HEK293 (cell line): ENCODE measurements around the gene CACNG4.

Experiments used
- CTCF ChIA-PET: fragments of 350-600 bp; formaldehyde crosslinking; extraction: SDS; loops from one replicate; lab custom pipeline; 2021; ENCODE audit warnings: antibody characterized with exemption; lab: Yijun Ruan, JAX
- POLR2A ChIA-PET: fragments of 300-600 bp; formaldehyde crosslinking; extraction: SDS; loops from one replicate; lab custom pipeline; 2020; ENCODE audit warnings: antibody characterized with exemption, inconsistent platforms; lab: Yijun Ruan, JAX
- H3K27ac ChIP-seq: fragments of 200-500 bp; sonication (Bioruptor generic); 2 replicates; pipeline ENCODE4 v1.5.1; 2014; ENCODE audit warnings: low read depth, low read length, control low read depth, inconsistent platforms; ENCODE audit errors: extremely low read depth
- H3K36me3 ChIP-seq, 2 experiments: fragments of 200-500 bp in 1 of 2; sonication (Bioruptor generic) in 1 of 2; 1 replicate in 1 of 2; 2 replicates in 1 of 2; pipeline ENCODE4 v1.5.1; 2014 to 2017; ENCODE audit warnings: inconsistent platforms in 2 of 2, low read length in 2 of 2; ENCODE audit not compliant: control insufficient read depth in 2 of 2, insufficient read depth in 1 of 2
- H3K4me1 ChIP-seq: fragments of 200-500 bp; sonication (Bioruptor generic); 2 replicates; pipeline ENCODE4 v1.5.1; 2014; ENCODE audit warnings: mild to moderate bottlenecking, low read length, inconsistent platforms; ENCODE audit not compliant: control insufficient read depth, insufficient read depth
- H3K4me3 ChIP-seq: 2 replicates; pipeline ENCODE4 v1.5.1; 2011; ENCODE audit warnings: low read depth, mild to moderate bottlenecking, control low read depth, low read length, moderate library complexity
- H3K9me3 ChIP-seq: fragments of 200-500 bp; sonication (Bioruptor generic); 2 replicates; pipeline ENCODE4 v1.5.1; 2014; ENCODE audit warnings: low read depth, low read length, inconsistent platforms; ENCODE audit not compliant: control insufficient read depth, insufficient read depth
- GLI2 ChIP-seq: fragments of 450-650 bp; formaldehyde crosslinking; IDR thresholded peaks from 2 replicates; pipeline ENCODE4; 2017; ENCODE audit warnings: missing biosample characterization, missing genetic modification characterization, low read depth, borderline replicate concordance
- IKZF3 ChIP-seq: fragments of 450-650 bp; IDR thresholded peaks from 2 replicates; pipeline ENCODE4 v1.5.0; 2018; ENCODE audit warnings: missing biosample characterization, mild to moderate bottlenecking, missing genetic modification characterization, moderate library complexity
- KLF9 ChIP-seq: fragments of 450-650 bp; formaldehyde crosslinking; IDR thresholded peaks from 2 replicates; pipeline ENCODE4 v1.5.1; 2016; ENCODE audit warnings: missing biosample characterization, missing genetic modification characterization, low read depth
- PRDM6 ChIP-seq: fragments of 450-650 bp; formaldehyde crosslinking; IDR thresholded peaks from 2 replicates; pipeline ENCODE4 v1.5.1; 2017; ENCODE audit warnings: missing biosample characterization, missing genetic modification characterization
- SETDB1 ChIP-seq: IDR thresholded peaks from one replicate; pipeline ENCODE4 v1.6.1; 2017; ENCODE audit warnings: mild to moderate bottlenecking, low read length, moderate library complexity, mixed read lengths; ENCODE audit not compliant: insufficient read length
- SP2 ChIP-seq: fragments of 450-650 bp; formaldehyde crosslinking; IDR thresholded peaks from 2 replicates; pipeline ENCODE4 v1.5.1; 2016; ENCODE audit warnings: missing biosample characterization, missing genetic modification characterization
- YY1 ChIP-seq: fragments of 450-650 bp; formaldehyde crosslinking; IDR thresholded peaks from 2 replicates; pipeline ENCODE4 v1.5.1; 2018; ENCODE audit warnings: missing biosample characterization, missing genetic modification characterization
- ZBTB21 ChIP-seq: fragments of 450-650 bp; formaldehyde crosslinking; IDR thresholded peaks from 2 replicates; pipeline ENCODE4 v1.5.1; 2017; ENCODE audit warnings: missing biosample characterization, missing genetic modification characterization
- ZBTB44 ChIP-seq: fragments of 450-650 bp; IDR thresholded peaks from 2 replicates; pipeline ENCODE4 v1.5.1; 2018; ENCODE audit warnings: missing biosample characterization, mild to moderate bottlenecking, missing genetic modification characterization
- ZFP37 ChIP-seq: fragments of 450-650 bp; formaldehyde crosslinking; IDR thresholded peaks from 2 replicates; pipeline ENCODE4 v1.5.1; 2016; ENCODE audit warnings: missing biosample characterization, missing genetic modification characterization
- ZNF138 ChIP-seq: fragments of 450-650 bp; formaldehyde crosslinking; IDR thresholded peaks from 2 replicates; pipeline ENCODE4 v1.5.1; 2016; ENCODE audit warnings: missing biosample characterization, missing genetic modification characterization, borderline replicate concordance
- ZNF174 ChIP-seq: fragments of 450-650 bp; formaldehyde crosslinking; IDR thresholded peaks from 2 replicates; pipeline ENCODE4 v1.5.0; 2017; ENCODE audit warnings: missing biosample characterization, mild to moderate bottlenecking, missing genetic modification characterization
- ZNF221 ChIP-seq: fragments of 450-650 bp; formaldehyde crosslinking; IDR thresholded peaks from 2 replicates; pipeline ENCODE4 v1.5.1; 2017; ENCODE audit warnings: missing biosample characterization, missing genetic modification characterization, borderline replicate concordance
- ZNF239 ChIP-seq: fragments of 450-650 bp; formaldehyde crosslinking; IDR thresholded peaks from 2 replicates; pipeline ENCODE4 v1.5.1; 2016; ENCODE audit warnings: missing biosample characterization, missing genetic modification characterization
- ZNF280C ChIP-seq: fragments of 450-650 bp; formaldehyde crosslinking; IDR thresholded peaks from 2 replicates; pipeline ENCODE4 v1.5.1; 2016; ENCODE audit warnings: missing biosample characterization, missing genetic modification characterization
- ZNF341 ChIP-seq: fragments of 450-650 bp; formaldehyde crosslinking; IDR thresholded peaks from 2 replicates; pipeline ENCODE4; 2016; ENCODE audit warnings: low read depth, missing biosample characterization, missing genetic modification characterization
- ZNF513 ChIP-seq: fragments of 450-650 bp; IDR thresholded peaks from 2 replicates; pipeline ENCODE4 v1.5.1; 2018; ENCODE audit warnings: missing biosample characterization, missing genetic modification characterization
- ZNF548 ChIP-seq: fragments of 450-650 bp; formaldehyde crosslinking; IDR thresholded peaks from 2 replicates; pipeline ENCODE4 v1.5.1; 2016; ENCODE audit warnings: missing biosample characterization, missing genetic modification characterization
- ZNF571 ChIP-seq: fragments of 450-650 bp; formaldehyde crosslinking; IDR thresholded peaks from 2 replicates; pipeline ENCODE4 v1.5.0; 2017; ENCODE audit warnings: missing biosample characterization, missing genetic modification characterization
- ZNF629 ChIP-seq: fragments of 450-650 bp; formaldehyde crosslinking; IDR thresholded peaks from 2 replicates; pipeline ENCODE4 v1.5.1; 2017; ENCODE audit warnings: missing biosample characterization, missing genetic modification characterization
- ZSCAN4 ChIP-seq: fragments of 450-650 bp; formaldehyde crosslinking; IDR thresholded peaks from 2 replicates; pipeline ENCODE4 v1.5.1; 2017; ENCODE audit warnings: missing biosample characterization, missing genetic modification characterization

CACNG4 gene

GRCh38 chr17:66915792-66916191 lies 48.7 kb upstream of the CACNG4 start:
- Histone ChIP-seq H3K27ac (no peak overlapping the region), H3K4me3 (no peak overlapping the region), H3K9me3 (no peaks in the 10 kb centered on the region), H3K4me1 (no peaks in the 10 kb centered on the region), H3K36me3 (no peaks in the 10 kb centered on the region)
- POLR2A ChIA-PET: no interaction called here
- CTCF ChIA-PET: interaction anchor here (0.5 to 2.0 kb wide), 3 partner anchors 9 to 60 kb away, joined by 4 to 6 read pairs (median 6); no protein-coding TSS in a partner anchor
- TF ChIP-seq ZSCAN4 (tag by site-specific recombination) (peak; percentile 81), ZBTB21 (no peak)

- ChIA-PET CTCF (interaction anchor here (0.9 to 2.0 kb wide), 5 partner anchors 9 to 60 kb away, joined by 3 to 6 read pairs (median 4); no protein-coding TSS in a partner anchor), POLR2A (no interaction called here)
- Histone ChIP-seq H3K4me3 (no peak overlapping the region), H3K36me3 (no peaks in the 10 kb centered on the region), H3K27ac (no peak overlapping the region), H3K4me1 (no peaks in the 10 kb centered on the region), H3K9me3 (no peaks in the 10 kb centered on the region)
- no peak for TF ChIP-seq ZBTB44 (tag by site-specific recombination)
- TF ChIP-seq SETDB1: peak; percentile 58
Observed at GRCh38 chr17:66916946-66917345, 47.6 kb upstream of the CACNG4 start.

- no peak overlapping the region for H3K27ac ChIP-seq
- ChIA-PET CTCF (no interaction called here), POLR2A (no interaction called here)
- H3K4me3 ChIP-seq: no peak overlapping the region
- no peaks in the 10 kb centered on the region for H3K9me3 ChIP-seq
- no peaks in the 10 kb centered on the region for H3K4me1 ChIP-seq
- H3K36me3 ChIP-seq: no peaks in the 10 kb centered on the region
- no peak for TF ChIP-seq YY1 (tag by site-specific recombination)
- TF ChIP-seq KLF9 (tag by site-specific recombination): no peak
- TF ChIP-seq ZNF629 (tag by site-specific recombination): no peak
- TF ChIP-seq ZNF513: no peak
- no peak for TF ChIP-seq PRDM6 (tag by site-specific recombination)
- no peak for TF ChIP-seq ZNF548 (tag by site-specific recombination)
- TF ChIP-seq ZNF221: no peak
- no peak for TF ChIP-seq ZNF239 (tag by site-specific recombination)
- TF ChIP-seq ZFP37 (tag by site-specific recombination): no peak
- no peak for TF ChIP-seq ZNF174 (tag by site-specific recombination)
- TF ChIP-seq SP2 (tag by site-specific recombination): no peak
- TF ChIP-seq ZNF280C (tag by site-specific recombination): no peak
- TF ChIP-seq ZNF341 (tag by site-specific recombination): no peak
- no peak for TF ChIP-seq GLI2
- TF ChIP-seq ZNF571 (tag by site-specific recombination): no peak
- no peak for TF ChIP-seq ZNF138 (tag by site-specific recombination)
- no peak for TF ChIP-seq IKZF3 (tag by site-specific recombination)
Observed at GRCh38 chr17:66918896-66919295, 45.6 kb upstream of the CACNG4 start.
